GM10266 (cell line): Measurements from ENCODE around the gene ZNF630.
A peak's percentile ranks its signal among the peaks of the same experiment; 100 is the strongest.

Experiments
- DNase-seq: peaks from one replicate; pipeline ENCODE4 v3.0.0; 2012; ENCODE audit errors: extremely low spot score
- TF ChIP-seq, protein P1 (sequence below): IDR thresholded peaks from 2 replicates; pipeline ENCODE4 v1.5.1; 2012; ENCODE audit warnings: mild to moderate bottlenecking, low read depth; ENCODE audit not compliant: control insufficient read depth, insufficient read depth; ENCODE audit errors: missing control alignments

Gene ZNF630

GRCh38 chrX:48083706-48084105 lies 12.3 kb upstream of the ZNF630 start:
- DNase-seq, result no peak
- TF ChIP-seq, protein P1, sequence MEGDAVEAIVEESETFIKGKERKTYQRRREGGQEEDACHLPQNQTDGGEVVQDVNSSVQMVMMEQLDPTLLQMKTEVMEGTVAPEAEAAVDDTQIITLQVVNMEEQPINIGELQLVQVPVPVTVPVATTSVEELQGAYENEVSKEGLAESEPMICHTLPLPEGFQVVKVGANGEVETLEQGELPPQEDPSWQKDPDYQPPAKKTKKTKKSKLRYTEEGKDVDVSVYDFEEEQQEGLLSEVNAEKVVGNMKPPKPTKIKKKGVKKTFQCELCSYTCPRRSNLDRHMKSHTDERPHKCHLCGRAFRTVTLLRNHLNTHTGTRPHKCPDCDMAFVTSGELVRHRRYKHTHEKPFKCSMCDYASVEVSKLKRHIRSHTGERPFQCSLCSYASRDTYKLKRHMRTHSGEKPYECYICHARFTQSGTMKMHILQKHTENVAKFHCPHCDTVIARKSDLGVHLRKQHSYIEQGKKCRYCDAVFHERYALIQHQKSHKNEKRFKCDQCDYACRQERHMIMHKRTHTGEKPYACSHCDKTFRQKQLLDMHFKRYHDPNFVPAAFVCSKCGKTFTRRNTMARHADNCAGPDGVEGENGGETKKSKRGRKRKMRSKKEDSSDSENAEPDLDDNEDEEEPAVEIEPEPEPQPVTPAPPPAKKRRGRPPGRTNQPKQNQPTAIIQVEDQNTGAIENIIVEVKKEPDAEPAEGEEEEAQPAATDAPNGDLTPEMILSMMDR, result no peak

DNA sequence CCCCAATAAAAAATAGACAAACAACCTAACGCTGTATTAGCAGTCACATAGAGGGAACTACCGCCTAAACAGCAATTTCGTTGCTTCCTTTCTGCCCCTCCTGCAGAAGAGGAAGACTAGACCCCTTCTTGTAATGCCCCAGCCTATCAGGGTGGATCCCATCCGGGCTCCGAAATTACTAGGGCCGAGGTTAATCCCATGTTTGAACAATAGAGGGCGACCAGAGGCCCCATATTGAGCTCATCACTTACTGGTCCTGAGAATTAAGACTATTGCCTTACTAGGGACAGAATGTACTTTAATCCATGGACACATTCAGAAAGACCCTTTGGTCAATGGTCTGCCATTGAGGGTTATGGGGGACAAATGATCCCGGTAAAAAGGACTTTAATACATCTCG lies 11.8 kb upstream of the ZNF630 start:
- DNase-seq, result peak; percentile 46
- TF ChIP-seq, protein P1, result peak; percentile 38

DNA sequence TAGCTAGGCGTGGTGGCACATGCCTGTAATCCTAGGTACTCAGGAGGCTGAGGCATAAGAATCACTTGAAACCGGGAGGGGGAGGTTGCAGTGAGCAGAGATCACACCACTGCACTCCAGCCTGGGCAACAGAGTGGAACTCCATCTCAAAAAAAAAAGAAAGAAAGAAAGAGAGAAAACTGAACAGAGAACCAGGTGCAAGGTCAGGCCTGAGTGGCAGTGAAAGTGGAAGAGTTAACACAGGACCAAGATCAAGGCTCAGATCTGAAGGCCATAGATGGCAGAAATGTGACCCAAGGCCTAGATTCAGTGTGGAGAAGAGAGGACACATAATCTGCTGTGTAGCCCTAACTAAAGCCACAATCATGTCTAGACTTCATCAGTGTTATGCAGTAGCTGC lies 4.9 kb upstream of the ZNF630 start:
- DNase-seq, result no peak
- TF ChIP-seq, protein P1, result no peak

- TF ChIP-seq, protein P1, result no peak
- no peak for DNase-seq
Observed at GRCh38 chrX:48071986-48072605, 656 bp upstream of the ZNF630 start.

DNA sequence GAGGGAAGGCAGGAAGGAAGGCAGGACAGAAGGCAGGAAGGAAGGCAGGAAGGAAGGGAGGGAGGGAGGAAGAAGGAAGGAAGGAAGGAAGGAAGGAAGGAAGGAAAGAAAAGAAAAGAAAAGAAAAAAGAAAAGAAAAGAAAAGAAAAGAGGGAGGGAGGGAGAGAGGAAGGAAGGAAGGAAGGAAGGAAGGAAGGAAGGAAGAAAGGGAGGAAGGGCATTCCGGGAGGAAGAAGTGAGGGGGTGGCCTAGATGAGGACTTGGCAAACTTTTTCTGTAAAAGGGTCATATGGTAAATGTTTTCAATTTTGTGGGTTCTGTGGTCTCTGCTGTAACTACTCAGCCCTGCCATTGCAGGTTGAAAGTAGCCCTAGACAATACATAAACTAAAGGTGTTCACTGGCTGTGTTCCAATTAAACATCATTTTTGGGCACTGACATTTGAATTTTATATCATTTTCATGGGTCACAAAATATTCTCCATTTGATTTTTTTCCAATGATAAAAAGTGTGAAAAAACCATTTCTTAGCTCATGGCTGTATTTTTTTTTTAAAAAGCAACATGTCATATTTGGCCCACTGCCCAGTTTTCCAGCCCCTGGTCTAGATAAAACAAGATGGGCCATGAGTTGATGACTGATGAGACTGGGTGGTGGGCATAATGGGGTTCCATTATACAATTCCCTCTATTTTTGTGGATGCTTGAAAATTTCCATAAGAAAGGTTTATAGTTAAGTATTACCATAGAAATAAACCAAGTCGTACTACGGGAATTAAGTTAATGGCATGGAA lies 3.1 kb downstream of the ZNF630 start:
- TF ChIP-seq, protein P1, result no peak
- DNase-seq, result no peak

- DNase-seq, result no peak
- TF ChIP-seq, protein P1, result no peak
Observed at GRCh38 chrX:48064261-48064660, 7.2 kb downstream of the ZNF630 start.

- TF ChIP-seq, protein P1, result no peak
- DNase-seq, result no peak
Observed at GRCh38 chrX:48059296-48059639, 12.2 kb downstream of the ZNF630 start.
